GM19397 (cell line): Measurements from ENCODE around the gene ACP7.
"Not testable (repeated sequence)": the region's sequence is repeated elsewhere in the genome, so short reads cannot be mapped to it uniquely, and the experiment has no call there.

Experiments
- ATAC-seq: cut with Tn5 transposase; IDR thresholded peaks from one replicate; pipeline ENCODE4 v1.9.1; 2021; ENCODE audit warnings: mild to moderate bottlenecking, moderate library complexity; ENCODE audit not compliant: unreplicated experiment

The ACP7 gene

DNA sequence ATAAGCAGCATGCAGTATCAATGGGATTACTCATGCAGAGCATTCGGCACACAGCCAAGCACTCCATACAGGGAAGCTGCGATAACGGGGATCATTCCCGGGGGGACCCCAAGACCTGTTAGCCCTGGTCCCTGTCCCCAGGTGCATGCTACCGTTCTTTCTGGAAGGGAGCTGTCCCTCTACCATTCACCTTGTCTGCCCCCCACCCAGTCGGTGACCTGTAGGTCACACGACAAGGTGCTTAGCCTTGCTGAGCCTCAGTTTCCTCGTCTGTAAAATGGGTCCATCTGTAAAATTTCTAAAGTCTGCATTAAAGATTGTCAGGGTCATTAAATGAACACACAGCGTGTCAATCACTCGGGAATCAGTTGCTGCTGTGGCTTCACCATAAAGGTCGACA, 6.8 kb upstream of the ACP7 start:
- ATAC-seq: no peak

DNA sequence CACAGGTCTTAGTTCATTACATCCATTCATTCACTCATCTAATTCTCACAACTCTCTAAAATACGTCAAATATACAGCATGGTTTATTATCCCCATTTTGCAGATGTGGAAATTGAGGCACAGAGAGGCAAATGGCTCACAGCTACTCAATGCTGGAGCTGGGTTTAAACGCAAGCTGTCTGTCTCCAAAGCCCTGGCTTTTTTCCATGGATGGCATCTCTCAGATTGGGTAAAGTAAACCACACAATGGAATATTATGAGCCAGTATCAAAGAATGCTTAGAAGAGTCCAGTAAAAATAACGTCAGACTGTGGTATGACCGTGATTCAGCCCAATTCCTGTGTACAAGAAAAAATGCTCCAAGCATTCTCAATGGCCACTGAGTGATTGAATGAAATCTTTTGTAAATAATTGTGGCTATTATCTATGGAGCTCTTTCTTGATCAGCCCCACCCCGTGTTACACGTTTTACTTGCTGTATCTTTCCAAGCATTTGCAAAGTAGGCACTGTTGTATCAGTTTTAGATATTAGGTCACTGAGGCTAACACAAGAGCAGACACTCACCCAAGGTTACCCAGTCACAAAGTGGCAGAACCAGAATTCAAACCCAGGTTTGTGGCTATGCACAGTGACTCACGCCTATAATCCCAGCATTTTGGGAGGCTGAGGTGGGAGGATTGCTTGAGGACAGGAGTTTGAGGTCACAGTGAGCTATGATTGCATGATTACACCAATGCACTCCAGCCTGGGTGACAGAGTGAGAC, 5.5 kb upstream of the ACP7 start:
- no peak for ATAC-seq

DNA sequence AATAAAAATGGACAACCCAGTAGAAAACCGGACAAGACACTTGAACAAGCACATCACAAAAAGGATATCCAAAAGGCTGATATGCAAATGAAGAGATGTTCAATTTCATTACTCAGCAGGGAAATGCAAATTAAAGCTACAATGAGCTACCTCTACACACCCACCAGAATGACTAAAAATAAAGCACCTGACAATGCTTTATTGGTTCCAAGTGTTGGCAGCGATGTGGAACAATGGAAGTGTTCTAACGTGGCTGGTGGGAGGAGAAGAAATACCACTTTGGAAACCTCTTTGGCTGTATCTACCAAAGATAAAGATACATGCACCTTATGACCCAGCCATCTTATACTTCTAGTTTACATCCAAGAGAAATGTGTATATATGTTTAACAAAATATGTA, 3.7 kb upstream of the ACP7 start:
- ATAC-seq: no peak

DNA sequence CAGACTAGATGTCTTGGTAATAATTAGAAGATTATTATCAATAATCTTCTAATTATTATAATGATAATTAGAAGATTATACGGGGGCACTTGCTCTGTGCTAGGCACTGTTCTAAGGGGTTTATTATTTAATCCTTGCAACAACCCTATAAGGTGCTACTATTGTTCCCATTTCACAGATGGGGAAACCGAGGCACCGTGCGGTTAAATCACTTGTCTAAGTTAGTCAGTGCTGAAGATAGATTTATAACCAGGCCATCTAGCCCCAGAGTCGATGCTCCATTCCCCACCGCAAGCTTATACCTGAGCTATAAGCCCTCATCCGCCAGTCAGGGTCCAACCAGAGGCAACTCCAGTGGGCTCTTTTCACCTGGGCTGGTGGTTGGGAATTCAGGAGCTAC, 2.0 kb upstream of the ACP7 start:
- ATAC-seq: no peak

DNA sequence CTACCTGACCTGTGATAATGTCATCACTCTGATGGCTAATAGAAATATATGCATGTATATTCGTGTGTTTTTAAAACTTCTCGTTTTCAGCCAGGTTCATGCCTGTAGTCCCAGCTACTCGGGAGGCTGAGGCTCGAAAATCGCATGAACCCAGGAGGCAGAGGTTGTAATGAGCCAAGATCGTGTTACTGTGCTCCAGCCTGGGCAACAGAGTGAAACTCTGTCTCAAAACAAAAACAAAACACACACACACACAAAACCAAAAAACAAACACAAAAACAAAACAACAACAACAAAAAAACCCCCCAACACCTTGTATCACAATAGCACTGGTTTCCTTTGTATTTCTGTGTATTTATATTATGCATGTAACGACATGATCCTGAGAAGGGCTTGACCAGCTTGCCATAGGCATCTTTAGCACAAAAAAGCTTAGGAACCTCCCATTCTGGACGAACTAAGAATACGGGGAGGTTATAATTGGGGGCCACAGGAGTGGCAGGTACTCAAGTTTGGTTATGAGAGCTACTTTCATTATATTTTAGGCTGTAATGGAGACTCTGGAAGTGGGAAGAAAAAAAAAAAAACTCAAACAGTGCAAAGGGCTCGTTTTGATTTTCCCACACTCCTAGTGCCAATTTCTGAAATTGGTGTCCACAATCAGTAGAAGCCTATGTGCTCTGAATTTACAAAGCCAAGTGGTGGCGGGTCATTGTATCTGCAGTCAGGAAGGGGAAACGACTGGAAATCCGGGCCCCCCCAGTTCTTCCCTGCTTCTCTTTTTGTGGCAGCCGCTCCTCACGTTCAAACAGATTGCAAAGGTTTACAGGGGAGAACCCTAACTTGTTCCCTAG, 1.2 kb upstream of the ACP7 start:
- no peak for ATAC-seq

DNA sequence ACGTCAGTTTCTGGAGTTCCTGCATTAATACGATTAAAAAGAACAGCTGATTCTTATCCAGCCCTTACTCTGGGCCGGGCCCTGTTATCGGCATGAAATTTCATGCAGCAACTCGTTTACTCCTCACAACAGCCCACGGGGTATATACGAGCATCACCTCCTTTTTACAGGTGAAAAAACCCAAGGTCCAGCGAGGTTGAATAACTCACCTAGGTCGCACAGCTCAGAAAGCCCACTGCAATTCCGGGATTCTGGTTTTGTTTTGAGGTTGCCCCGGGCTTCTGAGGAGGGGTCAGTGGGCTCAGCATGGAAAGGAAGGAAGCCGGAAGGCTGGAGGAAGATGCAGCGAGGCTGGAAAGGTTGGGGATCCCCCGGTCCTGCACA, 577 bp upstream of the ACP7 start:
- ATAC-seq: no peak

DNA sequence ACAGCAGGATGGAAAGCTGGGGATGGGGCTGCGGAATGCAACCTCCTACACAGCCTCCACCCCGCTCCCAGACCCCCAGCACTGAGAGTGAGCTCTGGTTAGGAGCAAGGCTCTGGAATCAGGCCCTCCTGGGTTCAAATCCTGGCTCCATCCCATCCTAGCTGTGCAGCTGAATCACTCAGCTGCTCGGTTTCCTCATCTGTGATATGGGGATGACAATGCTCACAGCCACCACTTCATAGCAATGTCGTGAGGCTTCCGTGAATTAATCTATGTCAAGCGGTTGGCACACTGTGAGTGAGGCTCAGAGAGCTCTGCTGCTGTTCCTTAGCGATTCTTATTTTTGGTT, 538 bp downstream of the ACP7 start:
- ATAC-seq: no peak

DNA sequence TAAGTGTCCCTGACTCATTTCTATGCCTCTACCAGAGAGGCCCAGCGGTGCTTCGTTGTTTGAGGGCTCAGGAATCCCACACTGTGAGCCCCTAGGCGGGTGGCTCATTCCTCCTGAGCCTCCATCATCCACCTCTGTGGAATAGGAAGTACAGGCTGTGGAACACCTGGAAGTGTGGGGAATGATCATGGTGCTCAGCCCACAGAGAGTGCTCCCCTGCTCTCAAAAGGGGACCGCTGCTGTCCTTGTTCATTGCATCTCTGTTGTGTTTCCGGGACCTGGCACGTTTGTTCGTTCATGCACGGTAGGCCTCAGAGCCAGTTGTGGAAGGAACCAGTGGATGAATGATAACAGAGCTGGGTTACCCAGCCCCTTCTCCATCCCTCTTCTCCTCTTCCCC, 1.2 kb downstream of the ACP7 start:
- ATAC-seq: no peak

DNA sequence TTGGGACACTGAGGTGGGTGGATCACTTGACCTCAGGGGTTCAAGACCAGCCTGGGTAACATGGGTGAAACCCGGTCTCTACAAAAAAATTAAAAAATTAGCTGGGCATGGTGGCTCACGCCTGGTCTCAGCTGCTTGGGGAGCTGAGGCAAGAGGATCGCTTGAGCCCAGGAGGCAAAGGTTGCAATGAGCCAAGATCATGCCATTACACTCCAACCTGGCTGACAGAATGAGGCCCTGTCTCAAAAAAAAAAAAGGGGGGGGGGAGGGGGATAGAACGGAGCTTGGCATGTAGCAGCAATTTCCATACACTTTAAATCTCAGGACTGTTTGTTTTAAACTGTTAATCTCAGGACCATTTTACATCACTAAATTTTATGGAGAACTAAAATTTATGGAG, 2.2 kb downstream of the ACP7 start:
- no peak for ATAC-seq

DNA sequence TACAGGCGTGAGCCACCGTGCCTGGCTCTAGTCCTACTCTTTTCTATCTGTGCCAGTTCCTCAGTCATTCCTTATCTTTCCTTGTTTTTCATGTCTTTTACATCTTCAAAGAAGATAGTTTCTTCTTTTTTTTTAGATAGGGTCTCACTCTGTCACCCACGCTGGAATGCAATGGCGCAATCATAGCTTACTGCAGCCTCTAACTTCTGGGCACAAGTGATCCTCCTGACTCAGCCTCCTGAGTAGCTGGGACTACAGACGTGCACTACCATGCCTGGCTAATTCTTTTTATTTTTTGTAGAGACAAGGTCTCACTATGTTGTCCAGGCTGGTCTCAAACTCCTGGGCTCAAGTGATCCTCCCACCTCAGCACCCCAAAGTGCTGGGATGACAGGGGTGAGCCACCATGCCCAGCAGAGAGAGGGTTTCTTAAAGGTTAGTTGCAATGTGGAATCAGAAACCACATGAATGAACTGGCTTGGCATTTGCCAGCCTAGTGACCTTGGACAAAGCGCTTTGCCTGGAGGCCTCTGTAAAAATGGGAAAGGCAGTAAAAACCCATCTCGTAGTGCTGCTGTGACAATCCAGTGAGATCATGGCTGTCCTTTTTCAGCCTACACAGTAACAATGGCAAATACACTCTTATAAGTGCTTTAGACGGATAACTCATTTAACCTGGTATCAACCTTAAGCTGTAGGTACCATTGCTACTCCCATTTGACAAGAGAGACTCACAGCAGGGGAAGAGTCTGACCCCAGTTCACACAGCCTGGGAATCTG, 3.9 kb downstream of the ACP7 start:
- no peak for ATAC-seq

DNA sequence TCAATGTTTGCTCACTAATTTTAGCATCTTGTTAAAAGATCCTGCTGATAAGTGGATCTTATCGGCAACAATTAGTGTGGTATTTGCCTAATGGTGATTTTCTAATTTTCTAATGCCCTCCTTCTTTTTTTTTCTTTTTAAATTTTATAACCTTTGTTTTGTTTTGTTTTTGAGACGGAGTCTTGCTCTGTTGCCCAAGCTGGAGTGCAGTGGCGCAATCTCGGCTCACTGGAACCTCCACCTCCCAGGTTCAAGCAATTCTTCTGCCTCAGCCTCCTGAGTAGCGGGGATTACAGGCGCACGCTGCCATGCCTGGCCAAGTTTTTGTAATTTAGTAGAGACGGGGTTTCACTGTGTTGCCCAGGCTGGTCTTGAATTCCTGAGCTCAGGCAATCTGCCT, 5.8 kb downstream of the ACP7 start:
- not testable (repeated sequence) for ATAC-seq

DNA sequence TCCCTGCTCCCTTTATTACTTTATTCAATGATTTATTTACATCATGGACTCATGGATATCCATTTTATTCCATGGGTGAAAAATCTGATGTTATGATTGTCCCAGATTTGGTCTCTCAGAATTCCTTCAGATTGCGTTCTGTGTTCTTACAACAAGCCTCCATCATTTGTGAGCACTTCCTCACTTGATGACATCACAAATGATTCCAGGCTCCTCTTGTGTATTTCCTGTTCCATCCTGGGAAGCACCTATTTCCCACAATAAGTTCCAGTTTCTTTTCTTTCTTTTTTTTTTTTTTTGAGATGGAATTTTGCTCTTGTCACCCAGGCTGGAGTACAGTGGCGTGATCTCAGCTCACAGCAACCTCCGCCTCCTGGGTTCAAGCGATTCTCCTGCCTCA, 6.7 kb downstream of the ACP7 start:
- ATAC-seq: no peak

DNA sequence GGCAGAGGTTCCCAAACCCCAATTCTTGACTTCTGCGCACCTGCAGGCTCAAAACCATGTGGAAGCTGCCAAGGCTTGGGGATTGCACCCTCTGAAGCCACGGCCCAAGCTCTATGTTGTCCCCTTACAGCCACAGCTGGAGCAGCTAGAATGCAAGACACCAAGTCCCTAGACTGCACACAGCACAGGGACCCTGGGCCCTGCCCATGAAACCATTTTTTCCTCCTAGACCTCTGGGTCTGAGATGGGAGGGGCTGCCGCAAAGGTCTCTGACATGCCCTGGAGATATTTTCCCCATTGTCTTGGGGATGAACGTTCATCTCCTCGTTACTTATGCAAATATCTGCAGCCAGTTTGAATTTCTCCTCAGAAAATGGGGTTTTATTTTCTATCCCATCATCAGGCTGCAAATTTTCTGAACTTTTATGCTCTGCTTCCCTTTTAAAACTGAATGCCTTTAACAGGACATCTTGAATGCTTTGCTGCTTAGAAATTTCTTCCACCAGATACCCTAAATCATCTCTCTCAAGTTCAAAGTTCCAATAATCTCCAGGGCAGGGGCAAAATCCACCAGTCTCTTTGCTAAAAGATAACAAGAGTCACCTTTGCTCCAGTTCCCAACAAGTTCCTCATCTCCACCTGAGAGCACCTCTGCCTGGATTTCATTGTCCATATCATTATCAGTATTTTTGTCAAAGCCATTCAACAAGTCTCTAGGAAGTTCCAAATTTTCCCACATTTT, 11.8 kb downstream of the ACP7 start:
- not testable (repeated sequence) for ATAC-seq

DNA sequence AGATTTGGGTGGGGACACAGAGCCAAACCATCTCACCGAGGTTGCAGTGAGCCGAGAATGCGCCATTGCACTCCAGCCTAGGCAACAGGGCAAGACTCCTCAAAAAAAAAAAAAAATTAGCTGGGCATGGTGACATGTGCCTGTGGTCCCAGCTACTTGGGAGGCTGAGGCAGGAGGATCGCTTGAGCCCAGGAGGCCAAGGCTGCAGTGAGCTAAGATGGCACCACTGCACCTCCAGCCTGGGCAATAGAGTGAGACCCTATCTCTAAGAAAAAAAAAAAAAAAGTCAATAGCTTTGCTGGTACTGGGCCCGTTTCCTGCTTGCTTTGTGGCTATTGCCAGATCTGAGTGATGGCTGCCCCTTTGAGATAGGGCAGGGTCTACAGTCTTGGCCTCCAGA, 13.1 kb downstream of the ACP7 start:
- ATAC-seq: no peak

DNA sequence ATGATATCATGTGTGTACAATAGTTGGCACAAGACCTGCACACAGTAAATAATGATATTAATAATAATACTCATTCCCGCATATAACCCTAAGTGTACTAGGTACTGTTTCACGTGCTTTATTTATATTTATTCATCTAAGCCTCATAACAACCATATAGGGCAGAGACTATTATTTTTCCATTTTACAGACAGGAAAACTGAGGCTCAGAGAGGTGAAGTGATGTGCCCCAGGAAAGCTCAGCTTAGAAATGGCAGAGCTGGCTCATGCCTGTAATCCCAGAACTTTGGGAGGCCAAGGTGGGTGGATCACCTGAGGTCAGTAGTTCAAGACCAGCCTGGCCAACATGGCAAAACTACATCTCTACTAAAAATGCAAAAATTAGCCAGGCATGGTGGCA, 13.6 kb downstream of the ACP7 start:
- ATAC-seq: no peak

DNA sequence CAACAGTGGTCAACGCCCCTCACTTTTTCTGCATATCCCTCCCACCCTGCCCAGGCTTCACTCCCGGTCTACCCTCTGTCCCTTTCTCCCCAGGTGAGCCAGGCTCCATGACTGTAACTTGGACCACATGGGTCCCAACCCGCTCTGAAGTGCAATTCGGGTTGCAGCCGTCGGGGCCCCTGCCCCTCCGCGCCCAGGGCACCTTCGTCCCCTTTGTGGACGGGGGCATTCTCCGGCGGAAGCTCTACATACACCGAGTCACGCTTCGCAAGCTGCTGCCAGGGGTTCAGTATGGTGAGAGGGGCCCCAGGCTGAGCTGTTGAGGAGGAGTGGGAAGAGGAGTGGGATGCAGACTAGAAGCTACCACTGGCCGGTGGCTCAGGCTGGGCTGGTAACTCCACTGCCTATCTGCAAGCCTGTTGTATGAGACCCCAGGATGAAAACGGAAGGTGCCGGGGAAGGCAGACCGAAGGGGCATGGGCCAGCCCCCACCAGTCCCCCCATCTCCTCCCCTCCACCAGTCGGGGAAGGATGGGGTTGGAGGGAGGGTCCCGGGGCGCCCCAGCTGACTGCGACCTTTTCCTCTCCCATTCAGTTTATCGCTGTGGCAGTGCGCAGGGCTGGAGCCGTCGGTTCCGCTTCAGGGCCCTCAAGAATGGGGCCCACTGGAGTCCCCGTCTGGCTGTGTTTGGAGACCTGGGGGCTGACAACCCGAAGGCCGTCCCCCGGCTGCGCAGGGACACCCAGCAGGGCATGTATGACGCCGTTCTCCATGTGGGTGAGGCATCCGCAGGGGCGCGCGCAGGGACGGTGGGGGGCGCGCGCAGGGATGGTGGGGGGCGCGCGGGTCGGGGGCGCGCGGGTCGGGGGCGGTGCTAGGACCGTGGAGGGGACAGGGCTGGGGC, 14.4 kb downstream of the ACP7 start:
- ATAC-seq: no peak

DNA sequence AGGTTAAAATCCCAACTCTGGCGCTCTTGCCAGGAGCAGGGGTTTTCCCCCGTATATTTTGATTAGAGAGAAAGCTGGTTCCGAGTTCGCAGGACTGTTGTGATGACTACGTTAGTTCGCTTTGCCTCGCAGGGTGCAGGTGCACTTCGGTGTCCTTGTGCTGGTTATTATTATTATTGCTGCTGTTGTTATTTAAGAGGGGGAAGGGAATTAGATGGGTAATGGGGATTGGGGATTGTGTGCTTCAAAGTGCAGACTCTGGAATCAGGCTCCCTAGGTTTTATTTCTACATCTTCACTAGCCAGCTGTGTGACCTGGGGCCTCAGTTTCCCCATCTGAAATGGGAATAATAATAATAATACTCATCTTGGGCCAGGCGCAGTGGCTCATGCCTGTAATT, 15.2 kb downstream of the ACP7 start:
- ATAC-seq: no peak

DNA sequence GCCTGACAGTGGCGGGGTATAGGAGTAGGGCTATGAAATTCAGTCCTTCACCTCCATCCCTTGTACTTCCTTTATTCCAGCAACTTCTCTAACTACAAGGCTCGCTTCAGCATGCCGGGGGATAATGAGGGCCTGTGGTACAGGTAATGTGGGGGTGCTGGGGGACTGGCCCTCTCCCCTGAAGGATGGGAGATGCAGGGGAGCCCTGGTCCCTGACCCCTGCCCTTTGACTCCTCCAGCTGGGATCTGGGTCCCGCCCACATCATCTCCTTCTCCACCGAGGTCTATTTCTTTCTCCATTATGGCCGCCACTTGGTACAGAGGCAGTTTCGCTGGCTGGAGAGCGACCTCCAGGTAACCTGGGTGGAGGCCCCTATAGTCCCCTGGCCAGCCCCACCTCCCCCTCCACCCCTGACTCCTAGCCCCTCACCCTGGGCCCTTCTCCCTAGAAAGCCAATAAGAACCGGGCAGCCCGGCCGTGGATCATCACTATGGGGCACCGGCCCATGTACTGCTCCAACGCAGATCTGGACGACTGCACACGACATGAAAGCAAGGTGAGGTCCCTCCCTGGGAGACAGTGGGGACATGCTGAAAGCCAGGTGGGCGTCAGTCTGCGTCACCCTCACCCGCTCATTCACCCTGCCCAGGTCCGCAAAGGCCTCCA, 16.5 kb downstream of the ACP7 start:
- no peak for ATAC-seq

DNA sequence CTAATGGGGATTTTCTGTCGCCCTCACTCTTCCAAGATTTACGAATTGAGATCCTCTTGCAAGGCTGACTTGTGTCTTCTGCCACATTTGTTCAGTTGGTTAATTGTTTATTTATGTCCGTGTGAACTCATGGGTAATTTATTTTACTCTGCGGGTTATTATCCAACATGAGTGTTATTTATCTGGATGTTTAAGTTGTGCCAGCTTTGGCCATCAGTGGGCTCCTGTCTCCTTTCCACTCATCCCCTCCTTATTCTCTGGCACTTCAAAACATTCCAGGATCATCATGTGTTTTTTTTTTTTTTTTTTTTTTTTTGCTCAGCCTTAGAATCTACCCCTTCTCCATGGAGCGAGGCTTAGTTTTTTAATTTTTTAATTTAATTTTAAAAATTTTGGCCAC, 19.0 kb downstream of the ACP7 start:
- ATAC-seq: no peak

DNA sequence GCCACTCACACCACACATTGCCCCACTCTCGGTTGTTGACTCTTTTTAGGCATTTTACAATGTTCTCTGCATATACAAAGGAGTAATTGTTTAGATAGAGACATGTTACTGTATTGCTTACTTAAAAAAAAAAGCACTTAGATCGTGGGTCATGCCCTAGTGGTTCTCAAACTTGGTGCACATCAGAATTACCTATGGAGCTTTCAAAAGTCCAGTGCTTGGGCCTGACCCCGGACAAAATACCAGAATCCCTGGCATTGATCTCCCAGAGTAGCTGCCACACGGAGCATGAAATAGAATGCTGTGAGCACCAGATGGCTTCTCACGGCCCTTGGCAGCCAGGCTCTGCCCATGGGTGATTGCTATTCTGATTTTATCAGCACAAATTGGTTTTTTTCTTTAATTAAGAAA, 20.0 kb downstream of the ACP7 start:
- no peak for ATAC-seq
